ENCODE results near the gene ARSA.

DNA sequence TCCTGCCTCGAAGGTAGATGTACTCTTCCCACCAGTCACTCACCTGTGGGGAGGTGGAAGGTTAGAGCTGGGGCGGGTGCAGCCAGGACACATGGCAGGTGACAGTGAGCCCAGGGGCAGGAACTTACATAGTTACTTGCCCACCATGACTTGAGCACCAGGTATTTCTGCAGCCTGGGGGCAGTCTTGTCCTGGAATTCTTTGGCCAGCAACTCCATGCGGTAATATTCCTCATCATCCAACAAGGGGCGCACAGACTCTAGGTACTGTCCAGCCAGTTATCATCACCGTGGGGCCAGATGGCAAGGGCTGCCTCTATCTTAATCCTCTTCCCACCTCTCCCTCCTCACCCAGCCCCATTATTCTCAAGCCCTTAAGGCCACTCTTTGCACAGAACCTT is 51.9 kb downstream of the ARSA start:
- no peak for TF ChIP-seq ESRRG (CRISPR knock-in tag; IDR thresholded peaks at IDR 0.05)
- TF ChIP-seq SNAI2 (CRISPR knock-in tag; IDR thresholded peaks at IDR 0.05): no peak
- no peak for TF ChIP-seq ZFP30 (CRISPR knock-in tag; IDR thresholded peaks at IDR 0.05)
- TF ChIP-seq, protein P1, sequence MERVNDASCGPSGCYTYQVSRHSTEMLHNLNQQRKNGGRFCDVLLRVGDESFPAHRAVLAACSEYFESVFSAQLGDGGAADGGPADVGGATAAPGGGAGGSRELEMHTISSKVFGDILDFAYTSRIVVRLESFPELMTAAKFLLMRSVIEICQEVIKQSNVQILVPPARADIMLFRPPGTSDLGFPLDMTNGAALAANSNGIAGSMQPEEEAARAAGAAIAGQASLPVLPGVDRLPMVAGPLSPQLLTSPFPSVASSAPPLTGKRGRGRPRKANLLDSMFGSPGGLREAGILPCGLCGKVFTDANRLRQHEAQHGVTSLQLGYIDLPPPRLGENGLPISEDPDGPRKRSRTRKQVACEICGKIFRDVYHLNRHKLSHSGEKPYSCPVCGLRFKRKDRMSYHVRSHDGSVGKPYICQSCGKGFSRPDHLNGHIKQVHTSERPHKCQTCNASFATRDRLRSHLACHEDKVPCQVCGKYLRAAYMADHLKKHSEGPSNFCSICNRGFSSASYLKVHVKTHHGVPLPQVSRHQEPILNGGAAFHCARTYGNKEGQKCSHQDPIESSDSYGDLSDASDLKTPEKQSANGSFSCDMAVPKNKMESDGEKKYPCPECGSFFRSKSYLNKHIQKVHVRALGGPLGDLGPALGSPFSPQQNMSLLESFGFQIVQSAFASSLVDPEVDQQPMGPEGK (CRISPR knock-in tag; IDR thresholded peaks at IDR 0.05; ENCODE audit: borderline replicate concordance): no peak
- TF ChIP-seq, protein P2, sequence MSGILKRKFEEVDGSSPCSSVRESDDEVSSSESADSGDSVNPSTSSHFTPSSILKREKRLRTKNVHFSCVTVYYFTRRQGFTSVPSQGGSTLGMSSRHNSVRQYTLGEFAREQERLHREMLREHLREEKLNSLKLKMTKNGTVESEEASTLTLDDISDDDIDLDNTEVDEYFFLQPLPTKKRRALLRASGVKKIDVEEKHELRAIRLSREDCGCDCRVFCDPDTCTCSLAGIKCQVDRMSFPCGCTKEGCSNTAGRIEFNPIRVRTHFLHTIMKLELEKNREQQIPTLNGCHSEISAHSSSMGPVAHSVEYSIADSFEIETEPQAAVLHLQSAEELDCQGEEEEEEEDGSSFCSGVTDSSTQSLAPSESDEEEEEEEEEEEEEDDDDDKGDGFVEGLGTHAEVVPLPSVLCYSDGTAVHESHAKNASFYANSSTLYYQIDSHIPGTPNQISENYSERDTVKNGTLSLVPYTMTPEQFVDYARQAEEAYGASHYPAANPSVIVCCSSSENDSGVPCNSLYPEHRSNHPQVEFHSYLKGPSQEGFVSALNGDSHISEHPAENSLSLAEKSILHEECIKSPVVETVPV (CRISPR knock-in tag; IDR thresholded peaks at IDR 0.05): no peak
- no peak for TF ChIP-seq ARNTL (CRISPR knock-in tag; IDR thresholded peaks at IDR 0.05; ENCODE audit: borderline replicate concordance, low read depth)
- TF ChIP-seq BACH2 (CRISPR knock-in tag; IDR thresholded peaks at IDR 0.05; ENCODE audit: borderline replicate concordance): no peak
- no peak for TF ChIP-seq TOX (CRISPR knock-in tag; IDR thresholded peaks at IDR 0.05; ENCODE audit: borderline replicate concordance)

Data from SK-N-SH treated with all-trans-retinoic acid at 6 μM for 48 hours (cell line).